Coronary artery (tissue), 2 donors: Measurements from ENCODE around the gene CEBPB.

Source experiments
- DNase-seq: peaks from one replicate; pipeline ENCODE4 v3.0.0-alpha.2; 2017; ENCODE audit warnings: low spot score
- H3K27ac ChIP-seq, 2 donors: fragments of 200-600 bp; sonication (generic); one replicate each; pipeline ENCODE4 v1.5.1; 2016 to 2019
- H3K4me3 ChIP-seq: fragments of 200-600 bp; sonication (generic); 2 replicates; pipeline ENCODE4 v1.5.1; 2016; ENCODE audit warnings: mild to moderate bottlenecking, moderate library complexity
- CTCF ChIP-seq: fragments of 200-600 bp; sonication (generic); IDR thresholded peaks from one replicate; pipeline ENCODE4 v1.5.1; 2019; ENCODE audit warnings: antibody characterized with exemption

CEBPB gene

GRCh38 chr20:50242178-50242514, 51.5 kb downstream of the CEBPB start:
- no peak for DNase-seq
- Histone ChIP-seq H3K4me3 (no peak overlapping the region), H3K27ac (no peak overlapping the region)
- TF ChIP-seq CTCF: no peak
